PC-3 (cell line): ENCODE results near the gene MTFR1L.

Experiments
- EZH2phosphoT487 ChIP-seq: fragments of 300-600 bp; sonication (generic); IDR thresholded peaks from 2 replicates; pipeline ENCODE4 v1.6.1; 2018; ENCODE audit warnings: mild to moderate bottlenecking, antibody characterized with exemption, low read length, borderline replicate concordance
- TF ChIP-seq, protein P1 (sequence below): fragments of 300-600 bp; sonication (generic); conservative IDR thresholded peaks from 2 replicates; pipeline ENCODE4 v1.5.1; 2017; ENCODE audit warnings: antibody characterized with exemption, low read depth, mild to moderate bottlenecking, low read length

DNA sequence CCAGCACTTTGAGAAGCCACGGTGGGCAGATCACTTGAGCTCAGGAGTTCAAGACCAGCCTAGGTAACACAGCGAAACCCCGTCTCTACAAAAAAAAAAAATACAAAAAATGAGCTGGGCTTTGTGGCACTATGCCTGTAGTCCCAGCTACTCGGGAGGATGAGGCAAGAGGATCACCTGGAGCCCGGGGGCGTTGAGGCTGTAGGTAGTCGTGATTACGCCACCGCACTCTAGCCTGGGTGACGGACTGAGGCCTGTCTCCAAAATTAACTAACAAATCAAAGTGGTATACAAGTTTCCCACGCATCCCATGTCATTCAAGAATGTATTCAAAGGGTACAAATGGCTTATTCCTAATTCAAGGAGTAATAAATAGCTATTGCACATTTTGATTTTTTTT, 37.1 kb downstream of the MTFR1L start:
- TF ChIP-seq, protein P1, sequence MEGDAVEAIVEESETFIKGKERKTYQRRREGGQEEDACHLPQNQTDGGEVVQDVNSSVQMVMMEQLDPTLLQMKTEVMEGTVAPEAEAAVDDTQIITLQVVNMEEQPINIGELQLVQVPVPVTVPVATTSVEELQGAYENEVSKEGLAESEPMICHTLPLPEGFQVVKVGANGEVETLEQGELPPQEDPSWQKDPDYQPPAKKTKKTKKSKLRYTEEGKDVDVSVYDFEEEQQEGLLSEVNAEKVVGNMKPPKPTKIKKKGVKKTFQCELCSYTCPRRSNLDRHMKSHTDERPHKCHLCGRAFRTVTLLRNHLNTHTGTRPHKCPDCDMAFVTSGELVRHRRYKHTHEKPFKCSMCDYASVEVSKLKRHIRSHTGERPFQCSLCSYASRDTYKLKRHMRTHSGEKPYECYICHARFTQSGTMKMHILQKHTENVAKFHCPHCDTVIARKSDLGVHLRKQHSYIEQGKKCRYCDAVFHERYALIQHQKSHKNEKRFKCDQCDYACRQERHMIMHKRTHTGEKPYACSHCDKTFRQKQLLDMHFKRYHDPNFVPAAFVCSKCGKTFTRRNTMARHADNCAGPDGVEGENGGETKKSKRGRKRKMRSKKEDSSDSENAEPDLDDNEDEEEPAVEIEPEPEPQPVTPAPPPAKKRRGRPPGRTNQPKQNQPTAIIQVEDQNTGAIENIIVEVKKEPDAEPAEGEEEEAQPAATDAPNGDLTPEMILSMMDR = no peak
- no peak for TF ChIP-seq EZH2phosphoT487
